IPS DF 6.9 (cell line): ENCODE results near the gene CNN2.

Source experiments
- DNase-seq: peaks from one replicate; pipeline ENCODE4 v3.0.0-alpha.2; 2013; ENCODE audit warnings: low read depth, low spot score
- H3K27ac ChIP-seq: one replicate; pipeline ENCODE4 v1.5.1; 2013; ENCODE audit warnings: low read length, control low read depth
- H3K27me3 ChIP-seq: 2 replicates; pipeline ENCODE4 v1.6.1; 2013; ENCODE audit warnings: mild to moderate bottlenecking, low read length; ENCODE audit not compliant: control insufficient read depth, insufficient read depth
- H3K36me3 ChIP-seq: 2 replicates; pipeline ENCODE4 v1.6.1; 2013; ENCODE audit warnings: low read length; ENCODE audit not compliant: control insufficient read depth, insufficient read depth
- H3K4me1 ChIP-seq: 2 replicates; pipeline ENCODE4 v1.6.1; 2013; ENCODE audit warnings: low read length; ENCODE audit not compliant: control insufficient read depth, insufficient read depth
- H3K4me3 ChIP-seq: 2 replicates; pipeline ENCODE4 v1.5.1; 2013; ENCODE audit warnings: mild to moderate bottlenecking, low read length
- H3K9me3 ChIP-seq: 2 replicates; pipeline ENCODE4 v1.6.1; 2013; ENCODE audit warnings: low read length, inconsistent platforms; ENCODE audit not compliant: control insufficient read depth, insufficient read depth
- WGBS: extraction: QIAGEN DNeasy Blood & Tissue Kit; methylation state at CpG from one replicate; pipeline ENCODE4 v1.1.7; 2013; ENCODE audit warnings: mixed read lengths, missing lambda C conversion rate; ENCODE audit not compliant: insufficient read length, insufficient coverage; 5-methylcytosine and 5-hydroxymethylcytosine counted together

CNN2 gene

DNA sequence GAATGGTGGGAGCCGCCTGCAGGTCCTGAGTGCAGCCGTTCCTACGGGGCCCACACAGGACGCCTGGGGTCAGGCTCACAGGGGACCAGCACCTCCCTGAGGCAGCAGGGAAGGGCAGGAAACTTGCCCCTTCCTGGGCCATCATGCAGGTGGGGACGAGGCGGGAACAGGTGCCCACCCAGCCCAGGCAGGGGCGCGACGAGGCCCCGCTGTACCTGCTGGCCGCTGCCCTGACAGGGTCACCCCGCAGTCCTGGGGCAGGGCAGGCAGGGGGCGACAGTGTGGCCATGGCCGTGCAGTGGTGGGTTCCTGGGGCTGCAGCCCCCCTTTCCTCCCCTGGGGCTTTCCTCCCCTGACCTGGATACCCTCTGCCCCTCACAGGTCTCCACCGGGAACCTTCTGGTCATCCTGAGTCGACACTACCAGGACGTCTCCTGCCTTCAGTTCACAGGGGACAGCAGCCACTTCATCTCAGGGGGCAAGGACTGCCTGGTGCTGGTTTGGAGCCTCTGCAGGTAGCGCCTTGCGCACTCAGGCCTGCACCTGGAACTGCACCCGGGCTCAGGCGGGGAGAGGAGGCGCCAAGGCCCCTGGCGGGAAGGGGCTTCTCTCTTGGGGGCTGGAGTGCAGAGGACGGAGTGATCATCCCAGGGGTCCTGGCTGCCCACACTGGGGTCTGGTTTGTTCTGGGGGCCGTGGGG, 36.9 kb upstream of the CNN2 start:
- H3K27ac ChIP-seq = no peak overlapping the region
- no peaks in the 10 kb centered on the region for H3K9me3 ChIP-seq
- WGBS = no CpG with 5 or more reads among the region's 25 CpGs
- H3K27me3 ChIP-seq = no peaks in the 10 kb centered on the region
- no peak for DNase-seq
- H3K36me3 ChIP-seq = peaks cover 26% of the 10 kb centered on the region; the same call in 1 of the 2 replicates
- no peak overlapping the region for H3K4me3 ChIP-seq
- peaks cover 3% of the 10 kb centered on the region; the same call in 1 of the 2 replicates for H3K4me1 ChIP-seq

- H3K27ac ChIP-seq = no peak overlapping the region
- no CpG with 5 or more reads among the region's 27 CpGs for WGBS
These were observed 36.3 kb upstream of the CNN2 start for GRCh38 chr19:990119-990571.

GRCh38 chr19:990746-991145, 35.7 kb upstream of the CNN2 start:
- Histone ChIP-seq H3K4me3 (no peak overlapping the region), H3K9me3 (no peaks in the 10 kb centered on the region), H3K27me3 (no peaks in the 10 kb centered on the region), H3K4me1 (peaks cover 3% of the 10 kb centered on the region; the same call in 1 of the 2 replicates), H3K36me3 (peaks cover 26% of the 10 kb centered on the region; the same call in 1 of the 2 replicates), H3K27ac (no peak overlapping the region)
- no CpG with 5 or more reads among the region's 23 CpGs for WGBS
- DNase-seq = no peak

More at GRCh38 chr19:990119-990571, 36.3 kb upstream of the CNN2 start:
- Histone ChIP-seq H3K36me3 (peaks cover 26% of the 10 kb centered on the region; the same call in 1 of the 2 replicates), H3K9me3 (no peaks in the 10 kb centered on the region), H3K4me3 (no peak overlapping the region), H3K27me3 (no peaks in the 10 kb centered on the region), H3K4me1 (peaks cover 3% of the 10 kb centered on the region; the same call in 1 of the 2 replicates)
- no peak for DNase-seq

- H3K27ac ChIP-seq = no peak overlapping the region
- H3K9me3 ChIP-seq = no peaks in the 10 kb centered on the region
- WGBS = no CpG with 5 or more reads among the region's 47 CpGs
- peaks cover 3% of the 10 kb centered on the region; the same call in 1 of the 2 replicates for H3K4me1 ChIP-seq
- H3K27me3 ChIP-seq = no peaks in the 10 kb centered on the region
- peaks cover 26% of the 10 kb centered on the region; the same call in 1 of the 2 replicates for H3K36me3 ChIP-seq
- no peak for DNase-seq
- H3K4me3 ChIP-seq = no peak overlapping the region
These were observed 35.1 kb upstream of the CNN2 start for GRCh38 chr19:991174-991931.

- Histone ChIP-seq H3K9me3 (no peaks in the 10 kb centered on the region), H3K27me3 (no peaks in the 10 kb centered on the region), H3K4me1 (peaks cover 3% of the 10 kb centered on the region; the same call in 1 of the 2 replicates), H3K4me3 (no peak overlapping the region), H3K27ac (no peak overlapping the region), H3K36me3 (peaks cover 24% of the 10 kb centered on the region; the same call in 1 of the 2 replicates)
- DNase-seq = no peak
- no CpG with 5 or more reads among the region's 42 CpGs for WGBS
These were observed 34.3 kb upstream of the CNN2 start for GRCh38 chr19:991932-992669.

GRCh38 chr19:992670-993055, 33.7 kb upstream of the CNN2 start:
- Histone ChIP-seq H3K4me1 (peaks cover 3% of the 10 kb centered on the region; the same call in 1 of the 2 replicates), H3K36me3 (peaks cover 24% of the 10 kb centered on the region; the same call in 1 of the 2 replicates), H3K27ac (no peak overlapping the region), H3K9me3 (no peaks in the 10 kb centered on the region), H3K27me3 (no peaks in the 10 kb centered on the region), H3K4me3 (no peak overlapping the region)
- WGBS = no CpG with 5 or more reads among the region's 13 CpGs
- no peak for DNase-seq

GRCh38 chr19:993361-993830, 33.0 kb upstream of the CNN2 start:
- DNase-seq = no peak
- Histone ChIP-seq H3K4me1 (peaks cover 3% of the 10 kb centered on the region; the same call in 1 of the 2 replicates), H3K27ac (no peak overlapping the region), H3K27me3 (no peaks in the 10 kb centered on the region), H3K36me3 (peaks cover 21% of the 10 kb centered on the region; the same call in 1 of the 2 replicates), H3K9me3 (no peaks in the 10 kb centered on the region), H3K4me3 (no peak overlapping the region)
- WGBS = no CpG with 5 or more reads among the region's 17 CpGs

- Histone ChIP-seq H3K36me3 (peaks cover 17% of the 10 kb centered on the region; the same call in 1 of the 2 replicates), H3K4me1 (peaks cover 3% of the 10 kb centered on the region; the same call in 1 of the 2 replicates), H3K4me3 (no peak overlapping the region), H3K27me3 (no peaks in the 10 kb centered on the region), H3K27ac (no peak overlapping the region), H3K9me3 (no peaks in the 10 kb centered on the region)
- DNase-seq = no peak
- no CpG with 5 or more reads among the region's 43 CpGs for whole genome bisulfite sequencing
These were observed 32.5 kb upstream of the CNN2 start for GRCh38 chr19:993831-994393.

DNA sequence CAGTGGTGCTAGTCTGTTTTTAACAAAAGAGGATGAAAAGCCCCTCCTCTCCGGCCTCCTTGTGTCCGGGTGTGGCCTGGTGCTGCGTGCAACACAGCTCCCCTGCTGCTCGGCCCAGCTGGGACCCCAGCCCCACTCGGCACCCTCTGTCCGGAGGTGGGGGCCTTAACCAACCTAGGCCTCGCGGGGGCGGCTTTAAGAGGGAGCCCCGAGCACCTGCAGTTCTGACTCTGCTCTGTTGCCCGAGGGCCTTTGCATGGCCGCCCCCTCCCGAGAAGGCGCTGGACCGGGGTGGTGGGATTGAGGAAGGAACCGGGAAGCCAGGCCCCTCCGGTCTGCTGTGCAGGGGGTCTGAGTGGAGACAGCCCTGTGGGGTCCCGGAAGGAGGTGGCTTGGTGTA, 31.9 kb upstream of the CNN2 start:
- Histone ChIP-seq H3K4me1 (peaks cover 3% of the 10 kb centered on the region; the same call in 1 of the 2 replicates), H3K4me3 (no peak overlapping the region), H3K27me3 (no peaks in the 10 kb centered on the region), H3K36me3 (peaks cover 17% of the 10 kb centered on the region; the same call in 1 of the 2 replicates), H3K27ac (no peak overlapping the region), H3K9me3 (no peaks in the 10 kb centered on the region)
- DNase-seq = no peak
- WGBS = no CpG with 5 or more reads among the region's 18 CpGs
